K562 (cell line): ENCODE measurements around the gene RABGAP1L.

Experiments
- AFF4 ChIP-seq: sonication (generic); formaldehyde crosslinking; IDR thresholded peaks from 2 replicates; pipeline ENCODE4 v1.8.0; 2023; ENCODE audit warnings: mild to moderate bottlenecking, missing genetic modification reagents
- ARID3A ChIP-seq: IDR thresholded peaks from 2 replicates; pipeline ENCODE4 v1.6.1; 2012; ENCODE audit warnings: low read depth, low read length, improper control_type of control experiment, borderline replicate concordance
- CBX5 ChIP-seq: IDR thresholded peaks from 2 replicates; pipeline ENCODE4 v1.6.1; 2014; ENCODE audit warnings: low read depth, borderline replicate concordance
- CREM ChIP-seq: IDR thresholded peaks from 2 replicates; pipeline ENCODE4 v1.6.1; 2014; ENCODE audit warnings: antibody characterized with exemption, low read depth
- HDAC6 ChIP-seq: IDR thresholded peaks from 2 replicates; pipeline ENCODE4 v1.6.1; 2012; ENCODE audit warnings: low read depth, mild to moderate bottlenecking, control low read depth, inconsistent platforms, low read length, moderate library complexity
- HNRNPH1 ChIP-seq: fragments of 200-400 bp; formaldehyde crosslinking; optimal IDR thresholded peaks from 2 replicates; pipeline ENCODE3; 2017; ENCODE audit warnings: low read depth, mild to moderate bottlenecking, low read length, moderate library complexity
- MAZ ChIP-seq, 2 experiments: fragments of 450-650 bp in 1 of 2; sonication (generic) in 1 of 2; formaldehyde crosslinking; IDR thresholded peaks in 1 of 2; conservative IDR thresholded peaks in 1 of 2; 2 replicates each; pipeline versions ENCODE4 v1.4.0 to v1.5.0; 2020; ENCODE audit warnings: mild to moderate bottlenecking in 1 of 2, missing genetic modification reagents in 1 of 2
- NR1H2 ChIP-seq: sonication (generic); formaldehyde crosslinking; IDR thresholded peaks from 2 replicates; pipeline ENCODE4 v1.4.0; 2020; ENCODE audit warnings: mild to moderate bottlenecking, missing genetic modification reagents
- NR3C1 ChIP-seq: sonication (generic); formaldehyde crosslinking; IDR thresholded peaks from 2 replicates; pipeline ENCODE4 v1.8.1; 2022; ENCODE audit warnings: missing genetic modification reagents
- SP1 ChIP-seq: sonication (generic); formaldehyde crosslinking; IDR thresholded peaks from 2 replicates; pipeline ENCODE4 v1.8.1; 2022; ENCODE audit warnings: mild to moderate bottlenecking, missing genetic modification reagents
- TAF1 ChIP-seq: IDR thresholded peaks from 2 replicates; pipeline ENCODE4 v1.6.1; 2011; ENCODE audit warnings: mild to moderate bottlenecking, low read length, moderate library complexity; ENCODE audit not compliant: insufficient read depth, control insufficient read depth, severe bottlenecking; ENCODE audit errors: extremely low read depth
- TAL1 ChIP-seq: fragments of 450-650 bp; IDR thresholded peaks from 2 replicates; pipeline ENCODE4 v1.6.1; 2016; ENCODE audit warnings: mild to moderate bottlenecking
- TGIF2 ChIP-seq: sonication (generic); formaldehyde crosslinking; IDR thresholded peaks from 2 replicates; pipeline ENCODE4 v1.8.1; 2022; ENCODE audit warnings: mild to moderate bottlenecking, missing genetic modification reagents, moderate library complexity
- TF ChIP-seq, protein P1 (sequence below), 2 experiments: fragments of 450-650 bp; formaldehyde crosslinking in 1 of 2; IDR thresholded peaks; 2 replicates each; pipeline versions ENCODE4 v1.4.0 to v1.6.1; 2014 to 2020; ENCODE audit warnings: mild to moderate bottlenecking in 2 of 2, borderline replicate concordance in 1 of 2, low read depth in 1 of 2

DNA sequence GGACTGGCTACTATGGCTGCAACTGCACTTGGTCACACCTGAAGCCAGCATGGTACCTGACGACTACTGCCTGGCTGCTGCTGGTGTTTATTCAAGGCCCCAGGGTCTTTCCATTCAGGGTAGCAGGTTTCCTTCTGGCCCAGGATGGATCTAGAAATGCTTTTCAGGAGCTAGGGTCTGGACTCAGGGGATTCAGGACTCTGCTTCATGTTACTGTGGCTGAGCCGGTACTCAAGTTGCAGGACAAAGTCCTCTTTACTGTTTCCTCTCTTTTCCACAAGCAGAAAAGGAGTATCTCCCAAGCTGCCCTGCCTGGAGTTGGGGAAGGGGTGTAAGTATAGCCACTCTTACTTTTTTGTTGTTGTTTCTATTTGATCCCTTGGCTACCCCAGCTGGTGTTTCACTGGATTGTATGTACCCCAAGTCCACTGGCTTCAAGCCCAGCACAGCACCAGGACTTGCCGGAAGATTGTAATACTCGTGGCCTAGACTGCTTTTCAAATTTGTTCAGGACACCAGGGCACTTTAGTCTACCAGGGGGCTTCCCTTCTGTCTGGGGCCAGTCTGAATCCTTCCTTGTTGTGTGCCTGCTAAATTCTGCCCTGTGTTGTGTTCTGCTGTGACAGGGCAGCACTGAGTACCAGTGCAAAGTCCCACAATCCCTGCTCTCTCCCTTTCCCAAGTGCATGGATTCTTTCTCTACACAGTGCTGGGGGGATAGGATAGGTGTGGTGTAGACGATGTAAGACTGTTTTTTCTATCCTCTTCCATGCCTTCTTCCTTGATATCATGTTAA lies 536.9 kb downstream of the RABGAP1L start:
- TF ChIP-seq TAF1 (no peak), TGIF2 (no peak), TAL1 (no peak), CREM (no peak), NR3C1 (CRISPR knock-in tag) (no peak), HDAC6 (no peak), CBX5 (no peak), HNRNPH1 (no peak), MAZ (CRISPR knock-in tag; conservative IDR thresholded peaks at IDR 0.05 in 1 of 2, IDR thresholded peaks at IDR 0.05 in 1 of 2) (no peak), AFF4 (no peak), ARID3A (no peak), SP1 (CRISPR knock-in tag) (no peak), NR1H2 (no peak)
- TF ChIP-seq, protein P1, sequence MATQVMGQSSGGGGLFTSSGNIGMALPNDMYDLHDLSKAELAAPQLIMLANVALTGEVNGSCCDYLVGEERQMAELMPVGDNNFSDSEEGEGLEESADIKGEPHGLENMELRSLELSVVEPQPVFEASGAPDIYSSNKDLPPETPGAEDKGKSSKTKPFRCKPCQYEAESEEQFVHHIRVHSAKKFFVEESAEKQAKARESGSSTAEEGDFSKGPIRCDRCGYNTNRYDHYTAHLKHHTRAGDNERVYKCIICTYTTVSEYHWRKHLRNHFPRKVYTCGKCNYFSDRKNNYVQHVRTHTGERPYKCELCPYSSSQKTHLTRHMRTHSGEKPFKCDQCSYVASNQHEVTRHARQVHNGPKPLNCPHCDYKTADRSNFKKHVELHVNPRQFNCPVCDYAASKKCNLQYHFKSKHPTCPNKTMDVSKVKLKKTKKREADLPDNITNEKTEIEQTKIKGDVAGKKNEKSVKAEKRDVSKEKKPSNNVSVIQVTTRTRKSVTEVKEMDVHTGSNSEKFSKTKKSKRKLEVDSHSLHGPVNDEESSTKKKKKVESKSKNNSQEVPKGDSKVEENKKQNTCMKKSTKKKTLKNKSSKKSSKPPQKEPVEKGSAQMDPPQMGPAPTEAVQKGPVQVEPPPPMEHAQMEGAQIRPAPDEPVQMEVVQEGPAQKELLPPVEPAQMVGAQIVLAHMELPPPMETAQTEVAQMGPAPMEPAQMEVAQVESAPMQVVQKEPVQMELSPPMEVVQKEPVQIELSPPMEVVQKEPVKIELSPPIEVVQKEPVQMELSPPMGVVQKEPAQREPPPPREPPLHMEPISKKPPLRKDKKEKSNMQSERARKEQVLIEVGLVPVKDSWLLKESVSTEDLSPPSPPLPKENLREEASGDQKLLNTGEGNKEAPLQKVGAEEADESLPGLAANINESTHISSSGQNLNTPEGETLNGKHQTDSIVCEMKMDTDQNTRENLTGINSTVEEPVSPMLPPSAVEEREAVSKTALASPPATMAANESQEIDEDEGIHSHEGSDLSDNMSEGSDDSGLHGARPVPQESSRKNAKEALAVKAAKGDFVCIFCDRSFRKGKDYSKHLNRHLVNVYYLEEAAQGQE (IDR thresholded peaks at IDR 0.05; ENCODE audit: borderline replicate concordance): no peak
- TF ChIP-seq, protein P1 (CRISPR knock-in tag; IDR thresholded peaks at IDR 0.05; ENCODE audit: low read depth): no peak
